HEK293T (cell line): Measurements from ENCODE around the gene TMPRSS9.

ENCODE experiments used
- BHLHE40 ChIP-seq: fragments of 450-650 bp; IDR thresholded peaks from 2 replicates; pipeline ENCODE4 v1.6.1; 2016; ENCODE audit warnings: mild to moderate bottlenecking, moderate library complexity, borderline replicate concordance
- FOXM1 ChIP-seq: fragments of 450-650 bp; IDR thresholded peaks from 2 replicates; pipeline ENCODE4 v1.6.1; 2017; ENCODE audit warnings: mild to moderate bottlenecking, borderline replicate concordance
- HDGF ChIP-seq: fragments of 450-650 bp; IDR thresholded peaks from 2 replicates; pipeline ENCODE4 v1.6.1; 2017; ENCODE audit warnings: antibody characterized with exemption, borderline replicate concordance
- LEF1 ChIP-seq: fragments of 450-650 bp; IDR thresholded peaks from 2 replicates; pipeline ENCODE4 v1.6.1; 2017; ENCODE audit warnings: mild to moderate bottlenecking, borderline replicate concordance
- SUZ12 ChIP-seq: fragments of 450-650 bp; IDR thresholded peaks from 2 replicates; pipeline ENCODE4 v1.6.1; 2016; ENCODE audit warnings: mild to moderate bottlenecking
- TARDBP ChIP-seq: fragments of 450-650 bp; IDR thresholded peaks from 2 replicates; pipeline ENCODE4 v1.6.1; 2016
- ZNF384 ChIP-seq: fragments of 450-650 bp; IDR thresholded peaks from 2 replicates; pipeline ENCODE4 v1.6.1; 2016

GRCh38 chr19:2408247-2408646, 48.2 kb downstream of the TMPRSS9 start:
- no peak for TF ChIP-seq ZNF384
- no peak for TF ChIP-seq FOXM1
- no peak for TF ChIP-seq BHLHE40
- no peak for TF ChIP-seq TARDBP
- TF ChIP-seq SUZ12, result no peak
- no peak for TF ChIP-seq HDGF
- no peak for TF ChIP-seq LEF1
